Activated CD4-positive, alpha-beta T cell treated with anti-CD3 and anti-CD28 coated beads for 36 hours (primary cell): ENCODE results near the gene CDKL1. TPM values are rescaled to one million over a fixed set of nuclear protein-coding genes. Genes with fewer than 3 reads are reported as not detected.

Experiments
- ATAC-seq: fragments of 200-7000 bp; cut with Tn5 transposase; one replicate; pipeline ENCODE4 v1.10.0; 2021; ENCODE audit warnings: mild to moderate bottlenecking, moderate library complexity
- CTCF ChIA-PET: fragments of 350-600 bp; sonication (Branson Sonifier 250); formaldehyde crosslinking; loops from one replicate; lab custom pipeline; 2021; ENCODE audit warnings: antibody characterized with exemption; lab: Charles Lee
- POLR2A ChIA-PET: fragments of 350-600 bp; sonication (Branson Sonifier 250); formaldehyde crosslinking; loops from one replicate; lab custom pipeline; 2021; ENCODE audit warnings: antibody characterized with exemption, inconsistent platforms; lab: Charles Lee
- DNase-seq: peaks from one replicate; pipeline ENCODE4 v3.0.0-alpha.2; 2020
- H3K27ac Mint-ChIP-seq: one replicate; pipeline ENCODE4 v1.8.0; 2021; ENCODE audit warnings: mixed read lengths
- H3K27me3 Mint-ChIP-seq: one replicate; pipeline ENCODE4 v1.8.0; 2021; ENCODE audit warnings: mixed read lengths
- H3K36me3 Mint-ChIP-seq: one replicate; pipeline ENCODE4 v1.8.0; 2021; ENCODE audit warnings: low read depth, mixed read lengths
- H3K4me1 Mint-ChIP-seq: one replicate; pipeline ENCODE4 v1.8.0; 2021; ENCODE audit warnings: mixed read lengths
- H3K4me3 Mint-ChIP-seq: one replicate; pipeline ENCODE4 v1.8.0; 2021; ENCODE audit warnings: mild to moderate bottlenecking, moderate library complexity, mixed read lengths
- H3K9me3 Mint-ChIP-seq: one replicate; pipeline ENCODE4 v1.8.0; 2021; ENCODE audit warnings: low read depth, mixed read lengths
- intact Hi-C, 2 experiments: fragments of 100-400 bp; cut with DNase I in 1 of 2; cut with micrococcal nuclease in 1 of 2; formaldehyde crosslinking; loops; one replicate each; pipeline versions ENCODE4 v1.14.2 to v1.15.1; 2022 to 2024; cut with DNase I, micrococcal nuclease
- total RNA-seq, 2 experiments: library from RNA; stranded (reverse); gene quantifications; one replicate each; pipeline ENCODE4 v1.2.3, GENCODE V29; 2021

Gene CDKL1
- 1 to 10 TPM; 2.9 to 4.4 TPM for total RNA-seq

- intact Hi-C loops, result loop anchor here (2.0 kb wide), 6 partner anchors 34 to 136 kb away; partner anchors contain the start of genes DMAC2L (in 1 of the 2), L2HGDH (in 1 of the 2) and MAP4K5 (in 1 of the 2)
- H3K4me1 Mint-ChIP-seq, result peaks cover 14% of the 10 kb centered on the region
- no peaks in the 10 kb centered on the region for H3K9me3 Mint-ChIP-seq
- CTCF ChIA-PET, result interaction anchor here (0.9 to 1.4 kb wide), 2 partner anchors 76 to 101 kb away, joined by 4 to 8 read pairs; no protein-coding TSS in a partner anchor
- H3K27ac Mint-ChIP-seq, result peak within 1 kb of the TSS; percentile 72
- peaks cover 6% of the 10 kb centered on the region for H3K36me3 Mint-ChIP-seq
- POLR2A ChIA-PET, result interaction anchor here (1.6 kb wide), 1 partner anchor 34 kb away, joined by 4 read pairs; no protein-coding TSS in a partner anchor
- DNase-seq (peak; percentile 70), ATAC-seq (peak; percentile 75)
- H3K27me3 Mint-ChIP-seq, result peaks cover 6% of the 10 kb centered on the region
- H3K4me3 Mint-ChIP-seq, result peak within 1 kb of the TSS; percentile 82
These were observed at the start of gene CDKL1 for GRCh38 chr14:50396631-50397389. TSS of gene CDKL1 (minus strand) at chr14:50396881. CDS start at chr14:50395868, 1,013 bp downstream.

GRCh38 chr14:50434528-50434927 is 37.8 kb upstream of the CDKL1 start:
- Mint-ChIP-seq H3K36me3 (peaks cover 36% of the 10 kb centered on the region), H3K9me3 (no peaks in the 10 kb centered on the region), H3K27ac (no peak overlapping the region), H3K4me1 (no peaks in the 10 kb centered on the region), H3K27me3 (no peaks in the 10 kb centered on the region), H3K4me3 (no peak overlapping the region)
- ChIA-PET POLR2A (no interaction called here), CTCF (interaction anchor here (1.2 kb wide), 1 partner anchor 32 kb away, joined by 5 read pairs; no protein-coding TSS in a partner anchor)
- no peak for ATAC-seq
- intact Hi-C loops, result no loop called here
- DNase-seq, result no peak

- no peaks in the 10 kb centered on the region for H3K9me3 Mint-ChIP-seq
- intact Hi-C loops, result no loop called here
- no peak overlapping the region for H3K27ac Mint-ChIP-seq
- no peaks in the 10 kb centered on the region for H3K4me1 Mint-ChIP-seq
- H3K27me3 Mint-ChIP-seq, result no peaks in the 10 kb centered on the region
- ChIA-PET CTCF (interaction anchor here (0.6 kb wide), 1 partner anchor 19 kb away, joined by 3 read pairs; no protein-coding TSS in a partner anchor), POLR2A (no interaction called here)
- DNase-seq (no peak), ATAC-seq (no peak)
- no peak overlapping the region for H3K4me3 Mint-ChIP-seq
- peaks cover 23% of the 10 kb centered on the region for H3K36me3 Mint-ChIP-seq
These were observed 35.5 kb upstream of the CDKL1 start for GRCh38 chr14:50432131-50432530.

- Mint-ChIP-seq H3K4me1 (no peaks in the 10 kb centered on the region), H3K27ac (no peak overlapping the region), H3K9me3 (no peaks in the 10 kb centered on the region), H3K36me3 (peaks cover 12% of the 10 kb centered on the region), H3K27me3 (no peaks in the 10 kb centered on the region), H3K4me3 (no peak overlapping the region)
- POLR2A ChIA-PET, result no interaction called here
- intact Hi-C loops, result no loop called here
- DNase-seq (no peak), ATAC-seq (no peak)
- CTCF ChIA-PET, result no interaction called here
These were observed 29.1 kb upstream of the CDKL1 start for GRCh38 chr14:50425816-50426215.

GRCh38 chr14:50425105-50425504 is 28.4 kb upstream of the CDKL1 start:
- CTCF ChIA-PET, result interaction anchor here (1.3 to 2.0 kb wide), 2 partner anchors 15 to 24 kb away, joined by 3 to 6 read pairs; no protein-coding TSS in a partner anchor
- H3K27ac Mint-ChIP-seq, result no peak overlapping the region
- H3K9me3 Mint-ChIP-seq, result no peaks in the 10 kb centered on the region
- no peak overlapping the region for H3K4me3 Mint-ChIP-seq
- intact Hi-C loops, result no loop called here
- no peaks in the 10 kb centered on the region for H3K4me1 Mint-ChIP-seq
- peaks cover 17% of the 10 kb centered on the region for H3K36me3 Mint-ChIP-seq
- no peaks in the 10 kb centered on the region for H3K27me3 Mint-ChIP-seq
- no peak for ATAC-seq
- POLR2A ChIA-PET, result no interaction called here
- DNase-seq, result no peak

GRCh38 chr14:50423529-50423928 is 26.8 kb upstream of the CDKL1 start:
- Mint-ChIP-seq H3K9me3 (no peaks in the 10 kb centered on the region), H3K4me1 (no peaks in the 10 kb centered on the region), H3K4me3 (no peak overlapping the region), H3K27me3 (no peaks in the 10 kb centered on the region), H3K27ac (no peak overlapping the region), H3K36me3 (peaks cover 24% of the 10 kb centered on the region)
- ChIA-PET POLR2A (no interaction called here), CTCF (interaction anchor here (2.0 to 2.6 kb wide), 2 partner anchors 13 kb away, joined by 6 to 8 read pairs; no protein-coding TSS in a partner anchor)
- intact Hi-C loops, result no loop called here
- DNase-seq (no peak), ATAC-seq (no peak)

- Mint-ChIP-seq H3K4me1 (peaks cover 5% of the 10 kb centered on the region), H3K9me3 (no peaks in the 10 kb centered on the region), H3K27me3 (no peaks in the 10 kb centered on the region), H3K4me3 (no peak overlapping the region), H3K27ac (no peak overlapping the region), H3K36me3 (peaks cover 35% of the 10 kb centered on the region)
- DNase-seq, result no peak
- ChIA-PET POLR2A (no interaction called here), CTCF (no interaction called here)
- no peak for ATAC-seq
- intact Hi-C loops, result no loop called here
These were observed 24.8 kb upstream of the CDKL1 start for GRCh38 chr14:50421499-50421898.

GRCh38 chr14:50417853-50418252 is 21.2 kb upstream of the CDKL1 start:
- H3K27me3 Mint-ChIP-seq, result no peaks in the 10 kb centered on the region
- DNase-seq (no peak), ATAC-seq (no peak)
- H3K4me3 Mint-ChIP-seq, result no peak overlapping the region
- H3K36me3 Mint-ChIP-seq, result peaks cover 47% of the 10 kb centered on the region
- peaks cover 8% of the 10 kb centered on the region for H3K9me3 Mint-ChIP-seq
- CTCF ChIA-PET, result no interaction called here
- POLR2A ChIA-PET, result no interaction called here
- intact Hi-C loops, result no loop called here
- H3K27ac Mint-ChIP-seq, result no peak overlapping the region
- peaks cover 5% of the 10 kb centered on the region for H3K4me1 Mint-ChIP-seq

GRCh38 chr14:50410921-50411320 is 14.2 kb upstream of the CDKL1 start:
- POLR2A ChIA-PET, result no interaction called here
- peaks cover 29% of the 10 kb centered on the region for H3K9me3 Mint-ChIP-seq

GRCh38 chr14:50410071-50410470 is 13.4 kb upstream of the CDKL1 start:
- CTCF ChIA-PET, result interaction anchor here (1.5 to 2.2 kb wide), 2 partner anchors 14 to 100 kb away, joined by 3 to 6 read pairs; no protein-coding TSS in a partner anchor
- H3K36me3 Mint-ChIP-seq, result peaks cover 15% of the 10 kb centered on the region
- H3K9me3 Mint-ChIP-seq, result peaks cover 32% of the 10 kb centered on the region
- DNase-seq (no peak), ATAC-seq (no peak)
- H3K27me3 Mint-ChIP-seq, result no peaks in the 10 kb centered on the region
- intact Hi-C loops, result no loop called here
- H3K4me1 Mint-ChIP-seq, result no peaks in the 10 kb centered on the region
- POLR2A ChIA-PET, result no interaction called here
- no peak overlapping the region for H3K27ac Mint-ChIP-seq
- H3K4me3 Mint-ChIP-seq, result no peak overlapping the region

More at GRCh38 chr14:50410921-50411320, 14.2 kb upstream of the CDKL1 start:
- no peaks in the 10 kb centered on the region for H3K27me3 Mint-ChIP-seq
- peaks cover 18% of the 10 kb centered on the region for H3K36me3 Mint-ChIP-seq
- intact Hi-C loops, result no loop called here
- H3K4me1 Mint-ChIP-seq, result no peaks in the 10 kb centered on the region
- H3K27ac Mint-ChIP-seq, result no peak overlapping the region
- ATAC-seq (no peak), DNase-seq (no peak)
- no peak overlapping the region for H3K4me3 Mint-ChIP-seq
- CTCF ChIA-PET, result interaction anchor here (2.2 kb wide), 1 partner anchor 13 kb away, joined by 6 read pairs; no protein-coding TSS in a partner anchor

GRCh38 chr14:50407111-50407812 is 10.6 kb upstream of the CDKL1 start:
- ChIA-PET POLR2A (no interaction called here), CTCF (no interaction called here)
- no peak for ATAC-seq
- no peaks in the 10 kb centered on the region for H3K4me1 Mint-ChIP-seq
- no peak overlapping the region for H3K27ac Mint-ChIP-seq
- DNase-seq, result no peak
- no peak overlapping the region for H3K4me3 Mint-ChIP-seq
- peaks cover 9% of the 10 kb centered on the region for H3K36me3 Mint-ChIP-seq
- intact Hi-C loops, result no loop called here
- no peaks in the 10 kb centered on the region for H3K27me3 Mint-ChIP-seq
- H3K9me3 Mint-ChIP-seq, result peaks cover 27% of the 10 kb centered on the region
